Keratinocyte (primary cell): ENCODE results near the gene TTC24. TPM values are rescaled to one million over a fixed set of nuclear protein-coding genes. Genes with fewer than 3 reads are reported as not detected.

ENCODE experiments used
- DNase-seq: peaks from one replicate; pipeline ENCODE4 v3.0.0-alpha.2; 2011; ENCODE audit warnings: low read depth, missing footprints, low spot score
- FAIRE-seq: peaks from 2 replicates; lab custom pipeline; 2011; peaks lifted over from hg19 to GRCh38; lab: Jason Lieb, UNC
- H2AFZ ChIP-seq: 2 replicates; pipeline ENCODE4 v1.6.0; 2012; ENCODE audit warnings: low read length, control low read depth, inconsistent platforms; ENCODE audit not compliant: control insufficient read depth
- H3K27ac ChIP-seq: 2 replicates; pipeline ENCODE4 v1.5.1; 2011; ENCODE audit warnings: low read length; ENCODE audit not compliant: control insufficient read depth, insufficient read depth
- H3K27me3 ChIP-seq: 3 replicates; pipeline ENCODE4 v1.6.0; 2011; ENCODE audit warnings: low read length; ENCODE audit not compliant: control insufficient read depth, insufficient read depth; ENCODE audit errors: extremely low read depth
- H3K36me3 ChIP-seq, 2 experiments: 2 replicates in 1 of 2; 3 replicates in 1 of 2; pipeline ENCODE4 v1.5.1; 2011; ENCODE audit warnings: low read length in 2 of 2, mild to moderate bottlenecking in 1 of 2; ENCODE audit not compliant: control insufficient read depth in 2 of 2, insufficient read depth in 2 of 2; ENCODE audit errors: extremely low read depth in 1 of 2
- H3K4me1 ChIP-seq: 3 replicates; pipeline ENCODE4 v1.5.1; 2011; ENCODE audit warnings: low read length; ENCODE audit not compliant: control insufficient read depth, insufficient read depth; ENCODE audit errors: extremely low read depth
- H3K4me2 ChIP-seq: 3 replicates; pipeline ENCODE4 v1.6.0; 2011; ENCODE audit warnings: low read depth, low read length; ENCODE audit not compliant: control insufficient read depth, insufficient read depth; ENCODE audit errors: extremely low read depth
- H3K4me3 ChIP-seq, 3 experiments: fragments of 200-600 bp in 1 of 3; sonication (generic) in 1 of 3; 2 replicates in 2 of 3; 3 replicates in 1 of 3; pipeline ENCODE4 v1.5.1; 2011 to 2016; ENCODE audit warnings: low read length in 3 of 3, mild to moderate bottlenecking in 3 of 3, control low read depth in 2 of 3, inconsistent platforms in 1 of 3, low read depth in 1 of 3, mixed read lengths in 1 of 3, mixed run types in 1 of 3, moderate library complexity in 1 of 3; ENCODE audit not compliant: control insufficient read depth in 2 of 3, insufficient read depth in 2 of 3; ENCODE audit errors: extremely low read depth in 1 of 3
- H3K79me2 ChIP-seq: 2 replicates; pipeline ENCODE4 v1.6.0; 2012; ENCODE audit warnings: low read length; ENCODE audit not compliant: control insufficient read depth, insufficient read depth
- H3K9ac ChIP-seq: 3 replicates; pipeline ENCODE4 v1.6.0; 2011; ENCODE audit warnings: low read length; ENCODE audit not compliant: control insufficient read depth, insufficient read depth; ENCODE audit errors: extremely low read depth
- H3K9me1 ChIP-seq: 3 replicates; pipeline ENCODE4 v1.6.0; 2011; ENCODE audit warnings: low read length; ENCODE audit not compliant: control insufficient read depth, insufficient read depth; ENCODE audit errors: extremely low read depth
- H3K9me3 ChIP-seq: 2 replicates; pipeline ENCODE4 v1.5.1; 2012; ENCODE audit warnings: low read depth, low read length; ENCODE audit not compliant: control insufficient read depth
- H4K20me1 ChIP-seq: 3 replicates; pipeline ENCODE4 v1.6.0; 2011; ENCODE audit warnings: low read length; ENCODE audit not compliant: control insufficient read depth, insufficient read depth; ENCODE audit errors: extremely low read depth
- CTCF ChIP-seq, 3 experiments: IDR thresholded peaks in 1 of 3; conservative IDR thresholded peaks in 1 of 3; optimal IDR thresholded peaks in 1 of 3; 2 replicates in 2 of 3; 3 replicates in 1 of 3; pipeline versions ENCODE3 to v1.5.1; 2011; ENCODE audit warnings: low read length in 3 of 3, mild to moderate bottlenecking in 3 of 3, moderate library complexity in 2 of 3, control low read depth in 1 of 3, inconsistent platforms in 1 of 3; ENCODE audit not compliant: insufficient read depth in 2 of 3; ENCODE audit errors: extremely low read depth in 1 of 3
- EZH2 ChIP-seq: IDR thresholded peaks from one replicate; pipeline ENCODE4 v1.6.1; 2012; ENCODE audit warnings: inconsistent platforms, mild to moderate bottlenecking, low read length, moderate library complexity
- dilution Hi-C: fragments of 300-500 bp; cut with MboI; formaldehyde crosslinking; loops from one replicate; pipeline ENCODE4 v1.7.0; 2020; ENCODE audit warnings: low sequenced_read_pairs; ENCODE audit not compliant: extremely low pct_ligation_motif_present
- polyA plus RNA-seq, 5 experiments: library from polyadenylated mRNA; depleted of rRNA in 3 of 5; stranded (reverse) in 3 of 5; stranded (forward) in 1 of 5; unstranded in 1 of 5; fragments of >200 nt; gene quantifications; 1 replicate in 1 of 5; 2 replicates in 3 of 5; 3 replicates in 1 of 5; pipeline versions ENCODE4 v1.2.1 to v1.2.3, GENCODE V29; 2011 to 2012; ENCODE audit warnings: missing spikeins in 2 of 5, low read depth in 1 of 5, low replicate concordance in 1 of 5

Gene TTC24
- polyA plus RNA-seq, 1 donor (not counting 4 experiments of a cell fraction or from before 2014, with no cell fraction given) = not detected

DNA sequence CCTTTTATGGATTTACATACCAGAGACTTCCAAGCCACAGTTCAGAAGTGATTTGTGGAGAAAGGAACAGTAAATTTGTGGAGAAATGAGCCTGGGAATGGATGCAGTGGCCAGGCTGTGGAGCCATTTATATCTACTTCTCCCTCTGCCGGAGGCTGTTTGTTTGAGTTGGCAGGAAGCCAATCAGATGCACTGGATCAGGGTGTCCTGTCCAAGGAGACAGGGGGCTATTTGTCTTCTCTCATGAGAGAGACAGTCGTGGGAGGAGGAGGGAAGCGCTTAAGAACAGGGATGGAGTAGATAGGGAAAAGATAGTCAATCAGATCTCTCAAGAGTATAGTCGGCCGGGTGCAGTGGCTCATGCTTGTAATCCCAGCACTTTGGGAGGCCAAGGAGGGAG is 36.9 kb downstream of the TTC24 start:
- Histone ChIP-seq H3K36me3 (no peaks in the 10 kb centered on the region), H4K20me1 (no peaks in the 10 kb centered on the region), H3K4me1 (no peaks in the 10 kb centered on the region), H3K79me2 (no peaks in the 10 kb centered on the region), H3K4me2 (no peak overlapping the region), H3K27me3 (peaks cover 21% of the 10 kb centered on the region), H3K9me1 (no peaks in the 10 kb centered on the region), H2AFZ (no peak overlapping the region), H3K4me3 (no peak overlapping the region), H3K9me3 (no peaks in the 10 kb centered on the region), H3K27ac (no peak overlapping the region), H3K9ac (no peak overlapping the region)
- dilution Hi-C loops = no loop called here
- FAIRE-seq = no peak
- DNase-seq = no peak
- TF ChIP-seq EZH2 (no peak), CTCF (optimal IDR thresholded peaks at IDR 0.05 in 1 of 3, IDR thresholded peaks at IDR 0.05 in 1 of 3, conservative IDR thresholded peaks at IDR 0.05 in 1 of 3; ENCODE audit: extremely low read depth in 1 of 3, insufficient read depth in 2 of 3, low read length in 3 of 3) (no peak)

DNA sequence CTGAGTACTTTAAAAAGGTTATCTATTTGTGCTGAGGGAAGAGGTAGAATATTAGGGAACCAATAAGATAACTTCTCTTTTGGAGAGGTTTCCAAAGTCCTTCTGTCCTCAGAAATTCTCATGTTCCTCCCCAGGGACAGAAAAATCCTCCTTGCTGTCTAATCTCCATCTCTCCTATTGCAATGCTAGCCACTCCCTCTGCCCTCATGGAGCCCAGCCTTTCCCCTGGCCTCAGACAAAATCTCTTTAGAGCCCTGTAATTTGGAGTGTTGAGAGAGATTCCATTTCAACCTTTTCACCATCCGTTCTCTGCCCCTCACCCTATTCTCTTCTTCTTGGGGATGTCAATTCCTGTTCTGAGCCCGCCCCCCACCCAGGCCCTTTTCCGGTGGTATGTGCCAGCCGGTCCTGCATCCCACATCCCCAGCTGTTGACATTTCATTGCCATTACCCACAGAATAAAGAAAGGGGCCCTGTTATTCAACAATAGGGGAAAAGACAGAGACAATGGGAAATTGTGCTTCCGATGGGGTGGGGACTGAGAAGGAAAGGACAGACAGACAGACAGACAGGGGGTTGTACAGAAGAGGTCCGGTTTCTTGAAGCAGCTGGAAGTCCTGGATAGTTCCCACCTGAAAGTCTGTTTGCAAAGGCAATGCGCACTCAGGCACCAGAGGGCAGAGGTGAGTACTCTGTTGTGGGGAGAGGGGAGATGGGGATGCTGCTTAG is 39.5 kb downstream of the TTC24 start, which contains the start of gene HAPLN2:
HAPLN2 (plus strand) TSS at position 563 of the 729 bp plus-strand sequence. CDS start 4,076 bp downstream, outside the sequence.
- DNase-seq (no peak), FAIRE-seq (no peak)
- H3K9me3 ChIP-seq = no peaks in the 10 kb centered on the region
- no peak within 1 kb of the TSS for H3K27ac ChIP-seq
- H3K79me2 ChIP-seq = no peaks in the 10 kb centered on the region
- H3K4me1 ChIP-seq = no peaks in the 10 kb centered on the region
- peaks cover 32% of the 10 kb centered on the region for H3K27me3 ChIP-seq
- no peaks in the 10 kb centered on the region for H3K9me1 ChIP-seq
- H3K4me3 ChIP-seq = no peak within 1 kb of the TSS
- no peaks in the 10 kb centered on the region for H3K36me3 ChIP-seq
- no peak within 1 kb of the TSS for H2AFZ ChIP-seq
- no peak within 1 kb of the TSS for H3K9ac ChIP-seq
- no peak within 1 kb of the TSS for H3K4me2 ChIP-seq
- TF ChIP-seq EZH2 (no peak), CTCF (optimal IDR thresholded peaks at IDR 0.05 in 1 of 3, IDR thresholded peaks at IDR 0.05 in 1 of 3, conservative IDR thresholded peaks at IDR 0.05 in 1 of 3; ENCODE audit: extremely low read depth in 1 of 3, insufficient read depth in 2 of 3, low read length in 3 of 3) (peak; percentile 60 to 73 (median 72))
- no peaks in the 10 kb centered on the region for H4K20me1 ChIP-seq
- dilution Hi-C loops = no loop called here
